Mammary epithelial cell (primary cell): Measurements from ENCODE around the gene FES.

Experiments used
- EZH2 ChIP-seq: IDR thresholded peaks from 2 replicates; pipeline ENCODE4 v1.6.1; 2012; ENCODE audit warnings: low read length, inconsistent platforms, borderline replicate concordance
- TF ChIP-seq, protein P1 (sequence below), 2 donors: IDR thresholded peaks in 1 of 2; conservative IDR thresholded peaks in 1 of 2; 2 replicates each; pipeline ENCODE4 v1.5.1; 2011 to 2012; ENCODE audit warnings: inconsistent platforms in 2 of 2, low read length in 2 of 2, mild to moderate bottlenecking in 2 of 2, control low read depth in 1 of 2, low read depth in 1 of 2; ENCODE audit not compliant: insufficient read depth in 1 of 2; ENCODE audit errors: extremely low read depth in 1 of 2

DNA sequence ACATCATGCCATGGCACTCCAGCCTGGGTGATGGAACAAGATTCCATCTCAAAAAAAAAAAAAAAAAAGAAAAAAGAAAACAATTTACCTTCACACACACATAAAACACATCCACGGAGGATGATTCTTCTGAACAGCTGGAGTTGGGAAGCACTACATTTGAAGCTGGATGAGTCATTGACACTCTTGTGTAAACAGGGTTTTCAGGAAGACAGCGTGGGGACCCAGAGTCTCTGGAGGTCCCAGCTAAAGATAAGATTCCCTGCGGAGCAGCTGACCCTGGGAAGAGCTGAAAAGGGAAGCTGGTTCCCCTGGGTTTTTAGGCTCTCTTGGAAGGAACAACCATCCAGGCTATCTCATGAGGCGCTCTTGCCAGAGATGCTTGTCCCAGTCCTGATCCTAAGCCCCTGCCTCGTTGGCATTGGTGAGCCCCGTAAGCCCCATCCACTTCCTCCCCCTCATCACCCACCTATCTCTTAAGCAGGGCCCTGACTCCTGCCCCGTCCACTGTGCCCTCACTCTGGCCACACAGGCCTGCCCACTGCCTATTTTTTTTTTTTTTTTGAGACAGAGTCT, 47.9 kb upstream of the FES start:
- TF ChIP-seq, protein P1, sequence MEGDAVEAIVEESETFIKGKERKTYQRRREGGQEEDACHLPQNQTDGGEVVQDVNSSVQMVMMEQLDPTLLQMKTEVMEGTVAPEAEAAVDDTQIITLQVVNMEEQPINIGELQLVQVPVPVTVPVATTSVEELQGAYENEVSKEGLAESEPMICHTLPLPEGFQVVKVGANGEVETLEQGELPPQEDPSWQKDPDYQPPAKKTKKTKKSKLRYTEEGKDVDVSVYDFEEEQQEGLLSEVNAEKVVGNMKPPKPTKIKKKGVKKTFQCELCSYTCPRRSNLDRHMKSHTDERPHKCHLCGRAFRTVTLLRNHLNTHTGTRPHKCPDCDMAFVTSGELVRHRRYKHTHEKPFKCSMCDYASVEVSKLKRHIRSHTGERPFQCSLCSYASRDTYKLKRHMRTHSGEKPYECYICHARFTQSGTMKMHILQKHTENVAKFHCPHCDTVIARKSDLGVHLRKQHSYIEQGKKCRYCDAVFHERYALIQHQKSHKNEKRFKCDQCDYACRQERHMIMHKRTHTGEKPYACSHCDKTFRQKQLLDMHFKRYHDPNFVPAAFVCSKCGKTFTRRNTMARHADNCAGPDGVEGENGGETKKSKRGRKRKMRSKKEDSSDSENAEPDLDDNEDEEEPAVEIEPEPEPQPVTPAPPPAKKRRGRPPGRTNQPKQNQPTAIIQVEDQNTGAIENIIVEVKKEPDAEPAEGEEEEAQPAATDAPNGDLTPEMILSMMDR (conservative IDR thresholded peaks at IDR 0.05 in 1 of 2, IDR thresholded peaks at IDR 0.05 in 1 of 2; ENCODE audit: extremely low read depth in 1 of 2, insufficient read depth in 1 of 2, low read depth in 1 of 2, low read length in 2 of 2): no peak
- TF ChIP-seq EZH2: no peak
